HCT116 (cell line): ENCODE measurements around the gene C20orf144.

ENCODE experiments used
- ATF3 ChIP-seq: IDR thresholded peaks from 2 replicates; pipeline ENCODE4 v1.6.1; 2012
- CTCF ChIP-seq, 3 experiments: fragments of 200-600 bp in 1 of 3; sonication (generic) in 1 of 3; IDR thresholded peaks in 2 of 3; conservative IDR thresholded peaks in 1 of 3; 2 replicates each; pipeline ENCODE4 v1.5.1; 2012 to 2017; ENCODE audit warnings: low read depth in 2 of 3, low read length in 2 of 3, antibody characterized with exemption in 1 of 3, borderline replicate concordance in 1 of 3, control low read depth in 1 of 3, mild to moderate bottlenecking in 1 of 3, mixed read lengths in 1 of 3, mixed run types in 1 of 3, moderate library complexity in 1 of 3; ENCODE audit not compliant: insufficient read depth in 1 of 3
- EZH2 ChIP-seq: fragments of 200-600 bp; sonication (generic); IDR thresholded peaks from 2 replicates; pipeline ENCODE4 v1.6.1; 2017; ENCODE audit warnings: antibody characterized with exemption, mixed run types
- EZH2phosphoT487 ChIP-seq: fragments of 200-600 bp; IDR thresholded peaks from 2 replicates; pipeline ENCODE4 v1.6.1; 2018; ENCODE audit warnings: antibody characterized with exemption, borderline replicate concordance
- JUND ChIP-seq: IDR thresholded peaks from 2 replicates; pipeline ENCODE4 v1.6.1; 2012
- MAX ChIP-seq: IDR thresholded peaks from 2 replicates; pipeline ENCODE4 v1.6.1; 2012
- POLR2A ChIP-seq: IDR thresholded peaks from 2 replicates; pipeline ENCODE4 v1.7.0; 2011; ENCODE audit warnings: borderline replicate concordance; ENCODE audit not compliant: insufficient read depth, insufficient read length; ENCODE audit errors: extremely low read depth
- POLR2AphosphoS5 ChIP-seq: IDR thresholded peaks from 2 replicates; pipeline ENCODE4 v1.6.1; 2011; ENCODE audit warnings: mild to moderate bottlenecking, low read depth, low read length, moderate library complexity
- RAD21 ChIP-seq: IDR thresholded peaks from 2 replicates; pipeline ENCODE4 v1.6.1; 2012; ENCODE audit warnings: low read depth, mild to moderate bottlenecking
- REST ChIP-seq: IDR thresholded peaks from 2 replicates; pipeline ENCODE4 v1.6.1; 2012; ENCODE audit warnings: low read depth
- SIN3A ChIP-seq: IDR thresholded peaks from 2 replicates; pipeline ENCODE4 v1.6.1; 2012; ENCODE audit warnings: low read depth
- SP1 ChIP-seq: IDR thresholded peaks from 2 replicates; pipeline ENCODE4 v1.6.1; 2012; ENCODE audit warnings: low read depth
- ZFX ChIP-seq: fragments of 450-650 bp; IDR thresholded peaks from 2 replicates; pipeline ENCODE4 v1.6.1; 2017

DNA sequence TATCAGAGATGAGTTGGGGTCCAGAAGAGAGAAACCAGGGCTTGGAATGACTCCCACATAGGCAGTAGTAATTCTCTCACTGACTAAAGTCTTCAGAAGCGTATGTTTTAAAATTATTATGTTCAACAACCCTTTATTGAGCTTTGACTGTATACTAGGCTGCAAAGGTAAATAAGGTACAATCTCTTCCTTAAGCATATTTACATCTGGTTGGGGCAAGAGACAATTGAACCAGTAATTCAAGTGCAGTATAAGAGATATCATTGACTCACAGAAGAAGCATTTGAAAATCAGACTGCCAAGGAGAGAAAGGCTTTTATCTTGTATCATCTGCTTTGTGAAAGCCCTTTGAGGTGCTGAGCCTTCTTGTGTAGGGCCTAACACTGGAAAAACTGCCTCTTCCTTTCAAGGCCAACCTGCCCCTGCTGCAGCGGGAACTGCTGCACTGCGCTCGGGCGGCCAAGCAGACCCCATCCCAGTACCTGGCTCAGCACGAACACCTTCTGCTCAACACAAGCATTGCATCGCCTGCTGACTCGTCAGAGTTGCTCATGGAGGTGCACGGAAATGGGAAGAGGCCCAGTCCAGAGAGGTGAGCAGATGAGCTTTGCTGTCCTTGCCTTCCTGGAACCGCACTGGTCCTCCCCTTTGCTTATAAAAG is 39.3 kb upstream of the C20orf144 start:
- no peak for TF ChIP-seq JUND
- TF ChIP-seq MAX: no peak
- TF ChIP-seq CTCF (IDR thresholded peaks at IDR 0.05 in 2 of 3, conservative IDR thresholded peaks at IDR 0.05 in 1 of 3; ENCODE audit: borderline replicate concordance in 1 of 3, insufficient read depth in 1 of 3, low read depth in 2 of 3, low read length in 2 of 3): no peak
- no peak for TF ChIP-seq ATF3
- no peak for TF ChIP-seq REST
- TF ChIP-seq ZFX: no peak
- TF ChIP-seq POLR2A: no peak
- TF ChIP-seq SIN3A: no peak
- TF ChIP-seq EZH2: no peak
- TF ChIP-seq EZH2phosphoT487: no peak
- no peak for TF ChIP-seq POLR2AphosphoS5
- no peak for TF ChIP-seq RAD21
- TF ChIP-seq SP1: no peak
